Cardiac fibroblast (primary cell): Measurements from ENCODE around the gene UGT2B15.
"Not testable (repeated sequence)": the region's sequence is repeated elsewhere in the genome, so short reads cannot be mapped to it uniquely, and the experiment has no call there.

Experiments
- DNase-seq, 2 donors: peaks; one replicate each; pipeline versions ENCODE4 v3.0.0 to v3.0.0-alpha.2; 2010; ENCODE audit warnings: low read depth in 2 of 2
- H3K4me3 ChIP-seq, 2 donors: replicated peaks in 1 of 2; 1 replicate in 1 of 2; 2 replicates in 1 of 2; pipeline ENCODE4 v1.5.1; 2011; ENCODE audit warnings: low read depth in 2 of 2, low read length in 2 of 2, mild to moderate bottlenecking in 2 of 2, moderate library complexity in 1 of 2
- CTCF ChIP-seq: IDR thresholded peaks from one replicate; pipeline ENCODE4 v1.5.1; 2011; ENCODE audit warnings: low read depth, mild to moderate bottlenecking, low read length, inconsistent platforms

The UGT2B15 gene

GRCh38 chr4:68670479-68670939 lies at the start of gene UGT2B15:
UGT2B15 (minus strand) TSS chr4:68670652; CDS start chr4:68670618, 34 bp downstream.
- not testable (repeated sequence) for DNase-seq, H3K4me3 ChIP-seq

GRCh38 chr4:68719075-68719473 lies 48.6 kb upstream of the UGT2B15 start:
- no peak for TF ChIP-seq CTCF
- H3K4me3 ChIP-seq = no peak overlapping the region
- DNase-seq = no peak

GRCh38 chr4:68718447-68719074 lies 48.1 kb upstream of the UGT2B15 start:
- no peak for DNase-seq
- TF ChIP-seq CTCF = no peak
- no peak overlapping the region for H3K4me3 ChIP-seq

GRCh38 chr4:68717999-68718398 lies 47.5 kb upstream of the UGT2B15 start:
- DNase-seq = no peak
- no peak for TF ChIP-seq CTCF
- H3K4me3 ChIP-seq = no peak overlapping the region

GRCh38 chr4:68714400-68714799 lies 43.9 kb upstream of the UGT2B15 start:
- no peak for DNase-seq
- TF ChIP-seq CTCF = no peak
- H3K4me3 ChIP-seq = no peak overlapping the region

- no peak for DNase-seq
- no peak for TF ChIP-seq CTCF
- H3K4me3 ChIP-seq = no peak overlapping the region
These were observed 41.8 kb upstream of the UGT2B15 start for GRCh38 chr4:68712207-68712606.

- DNase-seq = no peak
- H3K4me3 ChIP-seq = no peak overlapping the region
- TF ChIP-seq CTCF = no peak
These were observed 38.1 kb upstream of the UGT2B15 start for GRCh38 chr4:68708566-68708965.

- DNase-seq, H3K4me3 ChIP-seq: not testable (repeated sequence)
These were observed 32.7 kb upstream of the UGT2B15 start for GRCh38 chr4:68703168-68703567.
